Cardiac atrium fibroblast (primary cell): ENCODE results near the gene SPACA5. TPM values are rescaled to one million over a fixed set of nuclear protein-coding genes. Genes with fewer than 3 reads are reported as not detected.

Experiments
- total RNA-seq: library from RNA; depleted of rRNA; stranded (reverse); fragments of >200 nt; gene quantifications from 2 replicates; pipeline ENCODE4 v1.2.3, GENCODE V29; 2015

SPACA5 gene
- total RNA-seq, result not detected in 2 replicates

GRCh38 chrX:48006688-48007087 lies at the start of gene SPACA5:
SPACA5 (plus strand) TSS chrX:48006988; CDS start chrX:48007803, 815 bp downstream.

GRCh38 chrX:48003758-48004457 lies 2.9 kb upstream of the SPACA5 start, which contains the start of gene ZNF182:
ZNF182 (minus strand) TSS chrX:48003989; CDS start chrX:48002609, 1,380 bp downstream.

Other genes with a start within 250 kb of the SPACA5 start
- 3.1 and 3.6 TPM in 2 replicates for gene ZNF81, start 170.1 kb upstream of the SPACA5 start, total RNA-seq
- gene ZNF182, start 3.0 kb upstream of the SPACA5 start, total RNA-seq, result 1.5 and 3.2 TPM in 2 replicates
- 0.18 and 0.97 TPM in 2 replicates for gene ZNF630, start 64.7 kb downstream of the SPACA5 start, total RNA-seq
- not detected in 2 replicates for gene SPACA5B, start 123.6 kb downstream of the SPACA5 start, total RNA-seq
- gene SSX5, start 189.8 kb downstream of the SPACA5 start, total RNA-seq, result not detected in 2 replicates
- gene SSX1, start 248.4 kb downstream of the SPACA5 start, total RNA-seq, result not detected in 2 replicates